ENCODE data around the gene EDN2. TPM values are rescaled to one million over a fixed set of nuclear protein-coding genes. Genes with fewer than 3 reads are reported as not detected.

EDN2 gene
- total and polyA plus RNA-seq, 4 donors = 0.10 to 0.13 TPM; not detected in 2

GRCh38 chr1:41502912-41503311 lies 18.4 kb upstream of the EDN2 start:
- H3K9ac ChIP-seq (ENCODE audit: low read depth in 1 of 2, low read length in 2 of 2) = no peak overlapping the region
- no peaks in the 10 kb centered on the region for H3K4me1 ChIP-seq (ENCODE audit: control insufficient read depth in 4 of 4, insufficient read depth in 4 of 4, low read length in 3 of 4)
- peaks cover 0 to 2% (median 0%) of the 10 kb centered on the region in 4 donors for H3K27me3 ChIP-seq (ENCODE audit: control insufficient read depth in 4 of 4, insufficient read depth in 4 of 4, low read length in 3 of 4)
- TF ChIP-seq ATF3 (IDR thresholded peaks at IDR 0.05) = no peak
- no peak for TF ChIP-seq EGR1 (IDR thresholded peaks at IDR 0.05; ENCODE audit: low read depth in 2 of 2)
- no peak for TF ChIP-seq HNF4A (conservative IDR thresholded peaks at IDR 0.05)
- TF ChIP-seq FOXA1 (IDR thresholded peaks at IDR 0.05) = no peak
- TF ChIP-seq REST (IDR thresholded peaks at IDR 0.05) = no peak
- no peak for TF ChIP-seq NR2F2 (IDR thresholded peaks at IDR 0.05)
- no peak for TF ChIP-seq FOXA2 (IDR thresholded peaks at IDR 0.05)
- TF ChIP-seq ZBTB33 (IDR thresholded peaks at IDR 0.05) = no peak
- TF ChIP-seq RXRA (IDR thresholded peaks at IDR 0.05) = no peak
- TF ChIP-seq TAF1 (conservative IDR thresholded peaks at IDR 0.05) = no peak
- no peak for TF ChIP-seq CTCF (IDR thresholded peaks at IDR 0.05; ENCODE audit: low read depth, low read length, missing input control)
- TF ChIP-seq JUND (IDR thresholded peaks at IDR 0.05) = no peak
- TF ChIP-seq MAX (IDR thresholded peaks at IDR 0.05) = no peak
- TF ChIP-seq HNF4G (IDR thresholded peaks at IDR 0.05) = no peak
- no peak for TF ChIP-seq RAD21 (IDR thresholded peaks at IDR 0.05)
- no peak for TF ChIP-seq YY1 (IDR thresholded peaks at IDR 0.05)
- H3K27ac ChIP-seq (ENCODE audit: low read depth in 1 of 2, low read length in 2 of 2) = no peak overlapping the region
- WGBS = 95% methylated on average over 5 of the region's 5 CpGs
- H3K4me3 ChIP-seq (ENCODE audit: low read depth in 1 of 3, low read length in 3 of 3) = no peak overlapping the region
- no peak for DNase-seq (ENCODE audit: low spot score)
- H3K9me3 ChIP-seq (ENCODE audit: control insufficient read depth in 4 of 4, low read length in 3 of 4) = no peaks in the 10 kb centered on the region
- no peaks in the 10 kb centered on the region for H3K36me3 ChIP-seq (ENCODE audit: control insufficient read depth in 4 of 4, insufficient read depth in 3 of 4, low read depth in 1 of 4, low read length in 3 of 4)

GRCh38 chr1:41501581-41501980 lies 17.1 kb upstream of the EDN2 start:
- no peak for DNase-seq (ENCODE audit: low spot score)
- no peaks in the 10 kb centered on the region for H3K36me3 ChIP-seq (ENCODE audit: control insufficient read depth in 4 of 4, insufficient read depth in 3 of 4, low read depth in 1 of 4, low read length in 3 of 4)
- no peaks in the 10 kb centered on the region for H3K9me3 ChIP-seq (ENCODE audit: control insufficient read depth in 4 of 4, low read length in 3 of 4)
- no peak overlapping the region for H3K4me3 ChIP-seq (ENCODE audit: low read depth in 1 of 3, low read length in 3 of 3)
- H3K4me1 ChIP-seq (ENCODE audit: control insufficient read depth in 4 of 4, insufficient read depth in 4 of 4, low read length in 3 of 4) = peaks cover 0 to 2% (median 0%) of the 10 kb centered on the region in 4 donors
- no peak overlapping the region for H3K27ac ChIP-seq (ENCODE audit: low read depth in 1 of 2, low read length in 2 of 2)
- no peak overlapping the region for H3K9ac ChIP-seq (ENCODE audit: low read depth in 1 of 2, low read length in 2 of 2)
- 83% methylated on average over 20 of the region's 20 CpGs for WGBS
- H3K27me3 ChIP-seq (ENCODE audit: control insufficient read depth in 4 of 4, insufficient read depth in 4 of 4, low read length in 3 of 4) = peaks cover 0 to 2% (median 0%) of the 10 kb centered on the region in 4 donors
- TF ChIP-seq FOXA1 (IDR thresholded peaks at IDR 0.05) (no peak), MAX (IDR thresholded peaks at IDR 0.05) (no peak), FOXA2 (IDR thresholded peaks at IDR 0.05) (no peak), TAF1 (conservative IDR thresholded peaks at IDR 0.05) (no peak), ZBTB33 (IDR thresholded peaks at IDR 0.05) (no peak), NR2F2 (IDR thresholded peaks at IDR 0.05) (no peak), GABPA (IDR thresholded peaks at IDR 0.05 in 1 of 2, conservative IDR thresholded peaks at IDR 0.05 in 1 of 2) (no peak), RAD21 (IDR thresholded peaks at IDR 0.05) (no peak), HNF4G (IDR thresholded peaks at IDR 0.05) (no peak), CTCF (IDR thresholded peaks at IDR 0.05; ENCODE audit: low read depth, low read length, missing input control) (no peak), HNF4A (conservative IDR thresholded peaks at IDR 0.05) (no peak), YY1 (IDR thresholded peaks at IDR 0.05) (no peak)

Data from liver (tissue), 9 donors.